PC-3 (cell line): ENCODE data around the gene SRRM1. TPM values are rescaled to one million over a fixed set of nuclear protein-coding genes. Genes with fewer than 3 reads are reported as not detected.

Experiments used
- ATAC-seq: fragments of 200-7000 bp; cut with Tn5 transposase; 2 replicates; pipeline ENCODE4 v1.9.1; 2020; ENCODE audit warnings: mild to moderate bottlenecking, moderate library complexity
- BruUV-seq: library from RNA; stranded (reverse); fragments of 400-500 nt; replicated peaks from 2 replicates; lab custom pipeline; 2021; lab: Mats Ljungman, UMichigan
- CTCF ChIA-PET: fragments of 300-600 bp; sonication (Branson Sonifier 250); formaldehyde crosslinking; loops from one replicate; lab custom pipeline; 2022; ENCODE audit warnings: antibody characterized with exemption; lab: Charles Lee
- POLR2A ChIA-PET: fragments of 300-600 bp; sonication (Branson Sonifier 250); formaldehyde crosslinking; loops from one replicate; lab custom pipeline; 2022; ENCODE audit warnings: antibody characterized with exemption; ENCODE audit not compliant: unreplicated experiment; lab: Charles Lee
- DNase-seq: peaks from one replicate; pipeline ENCODE4 v3.0.0-alpha.2; 2015
- H2AFZ ChIP-seq: fragments of 300-600 bp; sonication (generic); 2 replicates; pipeline ENCODE4 v1.6.0; 2016; ENCODE audit warnings: antibody characterized with exemption, low read length
- H3F3A ChIP-seq: fragments of 300-600 bp; sonication (generic); one replicate; pipeline ENCODE4 v1.6.0; 2017; ENCODE audit warnings: antibody characterized with exemption, low read length, control low read depth, mild to moderate bottlenecking; ENCODE audit not compliant: unreplicated experiment
- H3K27ac ChIP-seq: fragments of 300-600 bp; sonication (generic); 2 replicates; pipeline ENCODE4 v1.5.1; 2016; ENCODE audit warnings: mild to moderate bottlenecking, low read length
- H3K27me3 ChIP-seq: fragments of 300-600 bp; sonication (generic); 2 replicates; pipeline ENCODE4 v1.6.1; 2016; ENCODE audit warnings: low read length, mixed read lengths
- H3K36me3 ChIP-seq: fragments of 300-600 bp; sonication (generic); 2 replicates; pipeline ENCODE4 v1.6.1; 2016; ENCODE audit warnings: low read depth, mixed run types, low read length, mixed read lengths
- H3K4me1 ChIP-seq: fragments of 300-600 bp; sonication (generic); 2 replicates; pipeline ENCODE4 v1.5.1; 2016; ENCODE audit warnings: low read length; ENCODE audit not compliant: insufficient read depth
- H3K4me2 ChIP-seq: fragments of 300-600 bp; sonication (generic); 2 replicates; pipeline ENCODE4 v1.6.0; 2016; ENCODE audit warnings: low read length
- H3K4me3 ChIP-seq: fragments of 300-600 bp; sonication (generic); 2 replicates; pipeline ENCODE4 v1.5.1; 2016; ENCODE audit warnings: mild to moderate bottlenecking, low read length, mixed read lengths
- H3K79me2 ChIP-seq: fragments of 300-600 bp; sonication (generic); 2 replicates; pipeline ENCODE4 v1.6.1; 2017; ENCODE audit warnings: low read length, mixed read lengths
- H3K9ac ChIP-seq: fragments of 300-600 bp; sonication (generic); 2 replicates; pipeline ENCODE4 v1.6.0; 2016; ENCODE audit warnings: mild to moderate bottlenecking, low read length
- H3K9me2 ChIP-seq: fragments of 300-600 bp; sonication (generic); replicated peaks from 2 replicates; pipeline ENCODE4 v1.6.1; 2016; ENCODE audit warnings: mixed run types, low read length, mixed read lengths
- H3K9me3 ChIP-seq: fragments of 300-600 bp; sonication (generic); 2 replicates; pipeline ENCODE4 v1.6.1; 2016; ENCODE audit warnings: low read length, mixed read lengths
- H4K20me1 ChIP-seq: fragments of 300-600 bp; sonication (generic); 2 replicates; pipeline ENCODE4 v1.6.1; 2016; ENCODE audit warnings: low read length, mixed read lengths
- CTCF ChIP-seq: fragments of 300-600 bp; sonication (generic); conservative IDR thresholded peaks from 2 replicates; pipeline ENCODE4 v1.5.1; 2017; ENCODE audit warnings: antibody characterized with exemption, low read depth, mild to moderate bottlenecking, low read length
- EZH2 ChIP-seq: fragments of 300-600 bp; sonication (generic); IDR thresholded peaks from one replicate; pipeline ENCODE4 v1.6.1; 2017; ENCODE audit warnings: antibody characterized with exemption, mild to moderate bottlenecking, low read length; ENCODE audit not compliant: unreplicated experiment
- EZH2phosphoT487 ChIP-seq: fragments of 300-600 bp; sonication (generic); IDR thresholded peaks from 2 replicates; pipeline ENCODE4 v1.6.1; 2018; ENCODE audit warnings: mild to moderate bottlenecking, antibody characterized with exemption, low read length, borderline replicate concordance
- intact Hi-C: fragments of 100-400 bp; cut with micrococcal nuclease; formaldehyde crosslinking; loops from 2 replicates; pipeline ENCODE4 v1.9.0; 2023
- total RNA-seq: library from RNA; depleted of rRNA; stranded (reverse); fragments of >200 nt; gene quantifications from 2 replicates; pipeline ENCODE4 v1.2.3, GENCODE V29; 2014

Gene SRRM1
- total RNA-seq, 1 experiment from 2014 or later, result 30.7 TPM

DNA sequence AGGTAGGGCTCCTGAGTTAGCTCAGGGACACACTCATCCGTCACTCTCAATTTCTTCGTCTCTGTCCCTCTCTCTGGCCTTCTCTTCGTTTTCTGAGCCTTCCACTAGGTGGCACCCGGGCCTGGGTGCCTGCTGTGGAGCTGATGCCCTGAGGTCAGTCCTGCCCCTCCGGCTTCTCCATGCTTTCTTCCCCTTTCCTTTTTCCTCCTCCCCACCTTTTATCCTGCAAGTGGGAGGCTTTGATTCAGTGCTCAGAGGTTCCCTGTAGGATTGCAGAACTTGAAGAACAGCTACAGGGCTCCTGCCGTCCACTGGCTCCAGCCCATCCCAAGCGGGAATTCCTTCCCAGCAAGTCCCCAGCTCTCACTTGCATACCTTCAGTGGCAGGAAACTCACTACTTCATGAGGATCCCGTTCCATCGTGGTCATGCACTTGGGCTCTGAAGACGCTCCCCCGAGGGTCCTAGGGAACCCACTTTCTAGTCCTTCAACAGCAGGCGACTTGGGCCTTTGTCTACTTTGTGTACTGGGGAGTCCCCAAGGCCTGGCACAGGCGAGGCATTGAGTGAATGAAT is 45.6 kb downstream of the SRRM1 start:
- Histone ChIP-seq H3K4me3 (no peak overlapping the region), H4K20me1 (no peaks in the 10 kb centered on the region), H2AFZ (peak overlapping the region; percentile 72), H3K4me2 (no peak overlapping the region), H3K4me1 (peaks cover 5% of the 10 kb centered on the region), H3K9ac (no peak overlapping the region), H3K79me2 (no peaks in the 10 kb centered on the region), H3K36me3 (no peaks in the 10 kb centered on the region), H3K9me3 (no peaks in the 10 kb centered on the region), H3K27ac (no peak overlapping the region), H3F3A (no peaks in the 10 kb centered on the region), H3K9me2 (no peaks in the 10 kb centered on the region), H3K27me3 (no peaks in the 10 kb centered on the region)
- POLR2A ChIA-PET, result interaction anchor here (0.5 to 1.1 kb wide), 2 partner anchors 57 to 59 kb away, joined by 3 read pairs; partner anchors contain the start of gene CLIC4
- peak; percentile 85 for ATAC-seq
- no TSS peak for BruUV-seq
- TF ChIP-seq EZH2phosphoT487, result no peak
- peak; percentile 92 for TF ChIP-seq CTCF
- intact Hi-C loops, result loop anchor here (2.0 to 5.0 kb wide), 2 partner anchors 59 to 142 kb away; partner anchors contain the start of gene CLIC4
- CTCF ChIA-PET, result interaction anchor here (0.5 to 3.0 kb wide), 6 partner anchors 17 to 146 kb away, joined by 3 to 35 read pairs (median 8); partner anchors contain the start of gene CLIC4
- DNase-seq, result peak; percentile 80

- CTCF ChIA-PET, result interaction anchor here (0.6 kb wide), 1 partner anchor 140 kb away, joined by 4 read pairs; no protein-coding TSS in a partner anchor
- BruUV-seq, result no TSS peak
- no peak for ATAC-seq
Measured at GRCh38 chr1:24691051-24691450, 47.9 kb downstream of the SRRM1 start.

More at GRCh38 chr1:24691051-24691450, 47.9 kb downstream of the SRRM1 start:
- no peak overlapping the region for H2AFZ ChIP-seq
- intact Hi-C loops, result no loop called here
- H3K9me2 ChIP-seq, result no peaks in the 10 kb centered on the region
- no peak overlapping the region for H3K27ac ChIP-seq
- no peaks in the 10 kb centered on the region for H3K36me3 ChIP-seq
- no peak for DNase-seq
- H3K4me3 ChIP-seq, result no peak overlapping the region
- no peaks in the 10 kb centered on the region for H3F3A ChIP-seq
- H3K9me3 ChIP-seq, result no peaks in the 10 kb centered on the region
- H3K9ac ChIP-seq, result no peak overlapping the region
- H3K79me2 ChIP-seq, result no peaks in the 10 kb centered on the region
- no peaks in the 10 kb centered on the region for H4K20me1 ChIP-seq
- no peak for TF ChIP-seq CTCF
- TF ChIP-seq EZH2, result no peak
- no peak for TF ChIP-seq EZH2phosphoT487
- POLR2A ChIA-PET, result interaction anchor here (0.6 kb wide), 1 partner anchor 274 kb away, joined by 4 read pairs; no protein-coding TSS in a partner anchor
- H3K4me1 ChIP-seq, result no peaks in the 10 kb centered on the region; the same call in 1 of the 2 replicates
- H3K4me2 ChIP-seq, result no peak overlapping the region
- H3K27me3 ChIP-seq, result no peaks in the 10 kb centered on the region
